ENCODE data around the gene KCTD16.

DNA sequence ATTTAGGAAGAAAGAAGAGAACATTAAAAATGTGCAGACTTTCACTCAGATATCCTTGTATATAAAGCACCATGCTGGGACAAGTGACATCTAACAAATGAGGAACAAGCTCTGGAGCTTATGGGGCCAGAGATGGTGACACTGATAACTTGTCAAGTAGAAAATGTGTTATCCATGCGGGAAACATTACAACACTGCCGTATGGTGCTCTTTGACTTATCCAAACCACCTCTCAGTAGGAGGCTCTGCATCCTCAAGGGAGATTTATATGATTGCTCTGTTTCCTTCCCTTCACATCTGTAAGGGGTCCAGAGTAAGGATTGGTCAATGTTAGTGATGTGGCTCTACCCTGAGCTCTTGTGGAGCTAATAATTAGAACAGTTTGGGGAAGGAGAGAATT is 23.5 kb downstream of the KCTD16 start:
- TF ChIP-seq, protein P1, sequence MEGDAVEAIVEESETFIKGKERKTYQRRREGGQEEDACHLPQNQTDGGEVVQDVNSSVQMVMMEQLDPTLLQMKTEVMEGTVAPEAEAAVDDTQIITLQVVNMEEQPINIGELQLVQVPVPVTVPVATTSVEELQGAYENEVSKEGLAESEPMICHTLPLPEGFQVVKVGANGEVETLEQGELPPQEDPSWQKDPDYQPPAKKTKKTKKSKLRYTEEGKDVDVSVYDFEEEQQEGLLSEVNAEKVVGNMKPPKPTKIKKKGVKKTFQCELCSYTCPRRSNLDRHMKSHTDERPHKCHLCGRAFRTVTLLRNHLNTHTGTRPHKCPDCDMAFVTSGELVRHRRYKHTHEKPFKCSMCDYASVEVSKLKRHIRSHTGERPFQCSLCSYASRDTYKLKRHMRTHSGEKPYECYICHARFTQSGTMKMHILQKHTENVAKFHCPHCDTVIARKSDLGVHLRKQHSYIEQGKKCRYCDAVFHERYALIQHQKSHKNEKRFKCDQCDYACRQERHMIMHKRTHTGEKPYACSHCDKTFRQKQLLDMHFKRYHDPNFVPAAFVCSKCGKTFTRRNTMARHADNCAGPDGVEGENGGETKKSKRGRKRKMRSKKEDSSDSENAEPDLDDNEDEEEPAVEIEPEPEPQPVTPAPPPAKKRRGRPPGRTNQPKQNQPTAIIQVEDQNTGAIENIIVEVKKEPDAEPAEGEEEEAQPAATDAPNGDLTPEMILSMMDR (IDR thresholded peaks at IDR 0.05): no peak
- no peak for TF ChIP-seq POLR2AphosphoS5 (IDR thresholded peaks at IDR 0.05; ENCODE audit: low read depth, low read length)

Data from Panc1 (cell line).